Ishikawa (cell line): ENCODE measurements around the gene NIPA2.

Source experiments
- CEBPB ChIP-seq: IDR thresholded peaks from 2 replicates; pipeline ENCODE4 v1.6.1; 2012
- CREB1 ChIP-seq: IDR thresholded peaks from 2 replicates; pipeline ENCODE4 v1.6.1; 2012; ENCODE audit warnings: low read depth
- EGR1 ChIP-seq: IDR thresholded peaks from 2 replicates; pipeline ENCODE4 v1.6.1; 2012
- EP300 ChIP-seq: IDR thresholded peaks from 2 replicates; pipeline ENCODE4 v1.6.1; 2012; ENCODE audit warnings: borderline replicate concordance
- FOXM1 ChIP-seq: IDR thresholded peaks from 2 replicates; pipeline ENCODE4 v1.6.1; 2012; ENCODE audit warnings: low read depth, borderline replicate concordance
- MAX ChIP-seq: IDR thresholded peaks from 2 replicates; pipeline ENCODE4 v1.6.1; 2012
- NFIC ChIP-seq: IDR thresholded peaks from 2 replicates; pipeline ENCODE4 v1.6.1; 2012
- RAD21 ChIP-seq: IDR thresholded peaks from 2 replicates; pipeline ENCODE4 v1.6.1; 2012; ENCODE audit warnings: low read depth
- TAF1 ChIP-seq: IDR thresholded peaks from 2 replicates; pipeline ENCODE4 v1.6.1; 2012; ENCODE audit warnings: low read depth, mild to moderate bottlenecking
- TCF12 ChIP-seq: IDR thresholded peaks from 2 replicates; pipeline ENCODE4 v1.6.1; 2012; ENCODE audit warnings: low read depth
- YY1 ChIP-seq: IDR thresholded peaks from 2 replicates; pipeline ENCODE4 v1.6.1; 2012; ENCODE audit warnings: low read depth
- ZBTB7A ChIP-seq: IDR thresholded peaks from 2 replicates; pipeline ENCODE4 v1.6.1; 2012; ENCODE audit warnings: low read depth
- TF ChIP-seq, protein P1 (sequence below): IDR thresholded peaks from 2 replicates; pipeline ENCODE4 v1.6.1; 2012; ENCODE audit warnings: low read depth, mild to moderate bottlenecking

- TF ChIP-seq EGR1 (no peak), RAD21 (no peak), NFIC (no peak), TAF1 (no peak), CEBPB (no peak), EP300 (no peak), CREB1 (no peak), TCF12 (no peak), FOXM1 (no peak), MAX (no peak), YY1 (no peak), ZBTB7A (no peak)
- TF ChIP-seq, protein P1, sequence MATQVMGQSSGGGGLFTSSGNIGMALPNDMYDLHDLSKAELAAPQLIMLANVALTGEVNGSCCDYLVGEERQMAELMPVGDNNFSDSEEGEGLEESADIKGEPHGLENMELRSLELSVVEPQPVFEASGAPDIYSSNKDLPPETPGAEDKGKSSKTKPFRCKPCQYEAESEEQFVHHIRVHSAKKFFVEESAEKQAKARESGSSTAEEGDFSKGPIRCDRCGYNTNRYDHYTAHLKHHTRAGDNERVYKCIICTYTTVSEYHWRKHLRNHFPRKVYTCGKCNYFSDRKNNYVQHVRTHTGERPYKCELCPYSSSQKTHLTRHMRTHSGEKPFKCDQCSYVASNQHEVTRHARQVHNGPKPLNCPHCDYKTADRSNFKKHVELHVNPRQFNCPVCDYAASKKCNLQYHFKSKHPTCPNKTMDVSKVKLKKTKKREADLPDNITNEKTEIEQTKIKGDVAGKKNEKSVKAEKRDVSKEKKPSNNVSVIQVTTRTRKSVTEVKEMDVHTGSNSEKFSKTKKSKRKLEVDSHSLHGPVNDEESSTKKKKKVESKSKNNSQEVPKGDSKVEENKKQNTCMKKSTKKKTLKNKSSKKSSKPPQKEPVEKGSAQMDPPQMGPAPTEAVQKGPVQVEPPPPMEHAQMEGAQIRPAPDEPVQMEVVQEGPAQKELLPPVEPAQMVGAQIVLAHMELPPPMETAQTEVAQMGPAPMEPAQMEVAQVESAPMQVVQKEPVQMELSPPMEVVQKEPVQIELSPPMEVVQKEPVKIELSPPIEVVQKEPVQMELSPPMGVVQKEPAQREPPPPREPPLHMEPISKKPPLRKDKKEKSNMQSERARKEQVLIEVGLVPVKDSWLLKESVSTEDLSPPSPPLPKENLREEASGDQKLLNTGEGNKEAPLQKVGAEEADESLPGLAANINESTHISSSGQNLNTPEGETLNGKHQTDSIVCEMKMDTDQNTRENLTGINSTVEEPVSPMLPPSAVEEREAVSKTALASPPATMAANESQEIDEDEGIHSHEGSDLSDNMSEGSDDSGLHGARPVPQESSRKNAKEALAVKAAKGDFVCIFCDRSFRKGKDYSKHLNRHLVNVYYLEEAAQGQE: no peak
Measured at GRCh38 chr15:22868495-22868894, 30.0 kb downstream of the NIPA2 start.
